UCSD-AML1 (cell line): ENCODE data around the gene UNC79.

Experiments
- DNase-seq: peaks from one replicate; lab custom pipeline; 2025; ENCODE audit not compliant: unreplicated experiment; lab: John Stamatoyannopoulos, UW

The UNC79 gene

GRCh38 chr14:93723001-93723400 is 292.3 kb downstream of the UNC79 start:
- no peak for DNase-seq

DNA sequence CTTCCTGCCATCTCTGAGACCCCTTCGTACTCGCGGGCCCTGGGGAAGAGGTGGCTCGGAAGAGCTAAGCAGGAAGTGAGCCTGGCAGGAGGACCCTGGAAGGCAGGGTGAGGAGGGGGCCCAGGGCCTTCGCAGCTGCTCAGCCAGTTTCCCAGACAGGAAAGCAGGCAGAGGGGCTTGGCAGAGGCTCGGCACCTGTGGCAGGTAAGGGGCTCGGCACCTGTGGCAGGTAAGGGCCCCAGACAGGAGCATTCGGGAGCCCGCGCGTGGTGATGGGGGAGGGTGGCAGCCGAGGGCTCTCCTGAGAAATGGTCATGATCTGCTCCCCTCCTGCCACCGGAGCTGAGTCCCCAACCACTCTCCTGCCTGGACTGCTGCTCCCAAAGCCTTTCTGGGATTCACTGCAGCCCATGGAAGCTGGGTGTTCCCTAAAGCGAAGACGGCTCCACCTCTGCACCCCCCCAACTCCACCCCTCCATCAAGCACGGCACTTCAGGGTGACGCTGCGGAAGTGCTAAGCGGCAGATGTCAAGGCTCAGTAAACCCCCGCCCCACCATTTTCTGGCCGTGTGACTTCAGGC is 294.4 kb downstream of the UNC79 start:
- no peak for DNase-seq

GRCh38 chr14:93725993-93726392 is 295.3 kb downstream of the UNC79 start:
- DNase-seq = no peak

DNA sequence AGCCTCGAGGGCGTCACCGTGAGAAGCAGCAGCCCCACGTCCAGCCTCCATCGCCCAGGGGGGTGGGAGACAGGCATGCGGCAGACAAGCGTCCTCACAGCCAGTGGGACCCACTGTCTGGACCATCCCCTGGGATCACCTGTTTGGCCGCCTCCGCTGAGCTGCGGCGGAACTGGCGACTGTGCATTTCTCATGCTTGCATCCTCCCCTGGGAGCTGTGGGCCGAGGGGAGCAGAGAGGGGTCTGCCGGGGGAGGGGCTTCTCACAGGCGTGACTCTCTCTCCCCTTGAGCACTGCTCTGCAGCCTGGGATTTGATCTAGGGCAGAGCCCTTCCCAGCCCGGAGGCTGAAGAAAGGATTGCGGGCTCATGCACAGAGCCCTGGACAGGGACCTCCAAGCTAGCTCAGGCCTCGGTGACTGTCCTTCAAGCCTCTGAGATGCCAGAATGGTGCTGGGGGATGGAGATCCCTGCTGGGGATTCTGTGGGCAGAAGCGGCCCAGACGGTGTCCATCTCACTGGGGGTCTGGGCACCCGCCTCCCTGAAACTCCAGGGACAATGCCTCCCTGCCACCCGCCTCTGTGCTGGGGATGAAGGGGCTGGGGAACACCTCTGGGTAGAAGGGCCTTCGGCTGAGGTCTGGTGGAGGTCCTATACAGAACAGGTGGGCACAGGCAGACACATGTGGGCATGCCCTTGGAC is 296.5 kb downstream of the UNC79 start:
- DNase-seq = no peak

DNA sequence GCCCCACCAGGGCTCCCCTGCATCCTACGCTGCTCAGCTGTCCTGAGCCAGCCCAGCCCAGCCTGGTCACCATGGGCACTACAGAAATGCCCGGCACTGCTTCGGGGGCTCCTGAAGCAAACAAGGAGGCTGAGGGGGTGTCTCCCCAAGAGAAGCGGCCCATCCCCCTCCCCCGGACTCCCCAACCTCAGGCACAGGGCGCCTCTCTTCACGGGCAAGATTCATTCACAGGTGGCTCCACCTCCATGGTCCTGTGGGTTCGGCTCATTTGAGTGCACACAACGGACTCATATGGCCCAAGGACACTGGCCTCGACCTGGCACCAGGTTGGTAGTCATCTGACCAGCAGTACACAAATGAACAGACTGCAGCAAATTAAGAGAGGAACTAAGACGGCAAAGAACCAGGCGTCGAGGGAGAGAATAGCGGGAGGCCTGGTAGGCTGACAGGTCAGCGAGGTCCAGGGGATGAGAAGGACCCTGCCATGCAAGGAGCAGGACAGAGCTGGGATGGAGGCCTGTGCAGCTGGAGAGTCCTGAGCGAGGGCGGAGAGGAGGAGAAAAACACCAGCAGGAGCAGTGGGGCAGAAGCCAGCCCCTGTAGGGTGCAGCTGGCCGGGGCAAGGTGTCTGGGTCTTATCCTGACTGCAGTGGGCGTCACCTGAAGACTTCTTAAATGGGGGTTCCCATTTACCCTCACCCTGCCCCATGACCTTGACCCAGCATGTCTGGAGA is 297.3 kb downstream of the UNC79 start:
- DNase-seq = no peak

- no peak for DNase-seq
These were observed 297.9 kb downstream of the UNC79 start for GRCh38 chr14:93728651-93729016.

GRCh38 chr14:93729993-93730392 is 299.3 kb downstream of the UNC79 start:
- no peak for DNase-seq

- no peak for DNase-seq
These were observed 301.0 kb downstream of the UNC79 start for GRCh38 chr14:93731753-93732152.

DNA sequence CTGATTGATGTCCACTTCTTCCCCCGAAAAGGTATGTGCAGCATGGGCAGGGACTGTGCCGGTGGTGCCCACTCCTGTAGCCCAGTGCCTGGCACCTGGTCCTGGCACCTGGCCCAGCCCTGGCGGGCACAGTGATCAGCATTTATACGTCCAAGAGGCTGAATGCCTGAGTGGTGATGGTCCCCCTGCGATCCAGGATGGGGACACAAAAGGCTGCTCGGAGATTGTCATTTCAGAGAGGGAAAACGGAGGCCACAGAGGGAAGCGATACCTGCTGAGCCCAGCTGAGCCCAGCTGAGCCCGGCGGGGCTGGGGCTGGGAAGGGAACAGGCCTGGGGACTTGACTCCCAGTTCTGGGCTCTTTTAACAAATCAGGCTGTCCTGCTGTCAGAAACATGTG is 301.8 kb downstream of the UNC79 start:
- no peak for DNase-seq

DNA sequence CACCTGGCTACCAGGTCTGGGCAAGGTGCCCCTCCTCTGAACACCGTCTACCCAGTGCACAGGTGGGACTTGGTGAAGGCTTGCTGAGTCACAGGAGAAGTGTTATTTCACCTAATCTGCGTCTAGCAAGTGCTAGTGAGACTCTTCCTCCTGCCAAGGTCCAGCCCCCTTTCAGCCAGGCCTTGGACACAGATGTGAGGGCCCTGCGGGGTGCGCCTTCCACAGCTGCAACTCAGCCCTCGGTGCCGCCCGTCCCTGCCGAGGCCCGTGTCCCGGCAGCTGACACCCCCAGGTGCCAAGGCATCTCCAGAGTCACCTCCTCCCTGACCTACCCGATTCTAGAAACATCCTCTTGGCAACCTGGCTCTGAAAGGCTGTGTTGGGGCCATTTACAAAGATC is 302.5 kb downstream of the UNC79 start:
- DNase-seq = no peak

DNA sequence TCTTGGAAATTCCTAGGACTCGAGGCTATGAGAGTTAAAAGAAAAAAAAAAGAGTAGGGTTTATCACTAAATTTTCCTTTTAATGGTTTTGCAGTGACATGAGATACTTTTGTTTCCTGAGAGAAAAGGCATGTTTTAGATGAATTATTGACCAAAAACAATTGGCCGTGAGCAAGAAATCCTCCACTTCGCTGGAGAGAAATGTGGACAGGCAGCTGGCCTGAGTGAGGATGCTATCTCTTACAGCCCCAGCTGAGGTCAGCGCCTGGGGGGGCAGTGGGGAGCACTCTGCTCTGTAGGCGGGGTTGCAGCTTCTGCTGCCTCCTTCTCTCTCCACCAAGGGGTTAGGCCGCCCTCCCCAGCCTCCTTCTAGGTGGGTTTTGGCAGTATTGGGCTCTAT is 302.9 kb downstream of the UNC79 start:
- DNase-seq = no peak

DNA sequence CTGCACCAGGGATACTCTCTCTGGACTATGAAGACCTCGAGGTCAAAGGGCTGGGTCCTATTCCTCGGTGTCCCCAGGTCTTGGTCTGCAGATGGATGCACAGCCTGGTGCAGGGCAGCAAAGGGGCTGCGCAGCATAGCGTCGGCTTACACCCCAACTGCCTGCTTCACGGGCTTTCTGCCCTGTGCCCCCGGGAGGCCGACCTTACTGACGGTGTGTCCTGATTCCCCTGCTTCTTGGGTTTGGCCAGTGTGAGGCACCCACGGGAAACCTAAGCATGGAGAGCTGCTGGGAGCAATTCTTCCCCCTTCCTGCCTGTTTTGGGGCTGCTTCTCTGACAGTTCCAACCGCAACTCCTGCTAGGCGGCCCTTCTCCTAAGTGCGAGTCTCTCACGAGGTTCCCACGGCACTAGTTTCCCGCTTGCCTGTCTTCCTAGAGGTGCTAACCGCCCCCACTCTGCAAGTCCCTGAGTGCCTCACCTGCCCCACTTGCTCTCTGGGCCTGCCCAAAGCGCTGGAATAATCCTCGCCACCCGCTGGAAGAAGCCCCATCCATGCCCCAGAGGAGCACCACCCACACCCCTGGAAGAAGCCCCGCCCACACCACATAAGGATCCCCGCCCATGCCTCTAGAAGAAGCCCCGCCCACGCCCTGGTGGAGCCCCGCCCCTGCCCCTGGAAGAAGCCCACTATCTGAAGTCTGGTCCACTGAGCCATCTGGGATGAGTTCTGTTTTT is 303.5 kb downstream of the UNC79 start:
- no peak for DNase-seq

DNA sequence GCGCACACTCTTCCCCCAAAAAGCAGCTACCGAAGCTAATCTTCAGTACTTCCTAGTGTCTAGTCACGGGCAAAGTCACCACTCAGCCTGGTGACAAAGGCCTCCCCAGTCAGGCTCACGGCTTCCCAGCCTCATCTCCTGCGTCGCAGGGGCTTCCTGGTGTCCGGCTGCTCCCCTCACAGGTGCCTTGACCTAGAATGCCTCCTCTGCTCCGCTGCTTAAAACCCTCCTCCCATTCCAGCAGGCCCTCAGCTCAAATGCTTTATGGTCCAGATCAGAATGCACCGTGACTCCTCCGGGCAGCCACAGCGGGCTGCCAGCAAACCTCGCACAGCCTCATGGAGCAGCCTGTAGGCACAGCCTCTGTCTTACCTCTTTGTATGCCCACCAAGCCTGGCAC is 304.5 kb downstream of the UNC79 start:
- DNase-seq = no peak

GRCh38 chr14:93736378-93737014 is 305.8 kb downstream of the UNC79 start:
- DNase-seq = no peak

GRCh38 chr14:93737634-93738033 is 306.9 kb downstream of the UNC79 start:
- no peak for DNase-seq

- DNase-seq = no peak
These were observed 311.0 kb downstream of the UNC79 start for GRCh38 chr14:93741556-93742230.

GRCh38 chr14:93742761-93743160 is 312.0 kb downstream of the UNC79 start:
- DNase-seq = no peak

DNA sequence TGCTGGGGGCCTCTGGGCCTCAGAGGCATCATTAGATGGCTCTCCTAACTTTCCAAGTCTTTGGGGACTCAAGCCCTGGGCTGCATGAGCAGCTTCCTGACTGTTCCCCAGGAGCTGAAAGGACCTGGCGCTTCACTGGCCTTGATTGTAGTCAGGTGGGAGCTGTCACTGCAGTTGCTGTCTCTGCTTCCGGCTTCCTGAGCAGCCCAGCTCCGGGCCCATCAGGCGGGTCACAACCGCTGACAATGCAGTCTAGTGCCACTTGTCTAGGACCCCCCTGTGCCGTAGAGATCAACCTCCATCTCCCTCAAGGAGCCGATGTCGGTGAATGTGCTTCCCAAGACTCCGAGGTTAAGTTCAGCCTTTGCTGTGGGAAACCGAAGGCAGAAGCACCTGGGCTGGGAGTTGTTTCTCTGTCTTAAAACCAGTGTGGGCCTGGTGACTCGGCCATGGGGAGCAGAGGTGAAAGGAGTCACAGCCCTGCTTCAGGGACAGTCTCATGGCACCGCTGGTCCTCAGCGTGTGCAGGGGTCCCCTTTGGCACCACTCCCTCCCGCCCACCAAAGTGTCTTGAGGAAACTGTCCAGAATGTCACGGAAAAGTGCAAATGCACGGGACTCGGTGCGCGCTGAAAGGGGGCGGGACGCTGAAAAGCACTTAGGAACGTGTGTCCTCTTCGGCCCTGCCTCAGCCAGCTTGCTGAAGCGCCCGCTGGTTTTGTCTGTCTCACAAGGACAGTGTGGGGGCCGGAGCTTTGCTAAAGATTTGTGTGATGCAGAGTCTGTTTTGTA is 312.7 kb downstream of the UNC79 start:
- DNase-seq = no peak

- no peak for DNase-seq
These were observed 313.4 kb downstream of the UNC79 start for GRCh38 chr14:93744176-93744575.

- DNase-seq = peak; percentile 47
These were observed 314.1 kb downstream of the UNC79 start for GRCh38 chr14:93744876-93745275.
